OCI-LY1 (cell line): Measurements from ENCODE around the gene LRRC56.

Experiments
- H2AFZ ChIP-seq: fragments of 200-600 bp; sonication (generic), shearing (Covaris generic); 2 replicates; pipeline ENCODE4 v1.6.0; 2014; ENCODE audit warnings: antibody characterized with exemption, mild to moderate bottlenecking, low read length
- H3F3A ChIP-seq: fragments of 200-600 bp; sonication (generic), shearing (Covaris generic); 2 replicates; pipeline ENCODE4 v1.6.0; 2014; ENCODE audit warnings: mild to moderate bottlenecking, antibody characterized with exemption, low read length, moderate library complexity; ENCODE audit not compliant: insufficient read depth
- H3K27ac ChIP-seq: fragments of 200-600 bp; sonication (generic); 2 replicates; pipeline ENCODE4 v1.5.1; 2014; ENCODE audit warnings: low read length, mixed run types, mild to moderate bottlenecking, low read depth; ENCODE audit not compliant: poor library complexity, severe bottlenecking
- H3K27me3 ChIP-seq: fragments of 200-600 bp; sonication (generic); 2 replicates; pipeline ENCODE4 v1.6.0; 2014; ENCODE audit warnings: antibody characterized with exemption, mild to moderate bottlenecking, low read length, moderate library complexity; ENCODE audit not compliant: insufficient read depth
- H3K36me3 ChIP-seq: fragments of 200-600 bp; sonication (generic); 2 replicates; pipeline ENCODE4 v1.6.1; 2014; ENCODE audit warnings: mild to moderate bottlenecking, antibody characterized with exemption, low read length, moderate library complexity, mixed read lengths; ENCODE audit not compliant: insufficient read depth
- H3K4me1 ChIP-seq: fragments of 200-600 bp; sonication (generic); 2 replicates; pipeline ENCODE4 v1.5.1; 2014; ENCODE audit warnings: mild to moderate bottlenecking, low read length, moderate library complexity; ENCODE audit not compliant: insufficient read depth, severe bottlenecking
- H3K4me2 ChIP-seq: fragments of 200-600 bp; sonication (generic), shearing (Covaris generic); 2 replicates; pipeline ENCODE4 v1.6.1; 2014; ENCODE audit warnings: low read length
- H3K4me3 ChIP-seq: fragments of 200-600 bp; sonication (generic); 2 replicates; pipeline ENCODE4 v1.5.1; 2014; ENCODE audit warnings: low read length, low read depth, mild to moderate bottlenecking, mixed read lengths; ENCODE audit not compliant: poor library complexity, severe bottlenecking
- H3K79me2 ChIP-seq: fragments of 200-600 bp; shearing (Covaris generic); 2 replicates; pipeline ENCODE4 v1.6.1; 2016; ENCODE audit warnings: mixed run types, low read length, mixed read lengths; ENCODE audit not compliant: insufficient read depth
- H3K9ac ChIP-seq: fragments of 200-600 bp; sonication (generic), shearing (Covaris generic); 2 replicates; pipeline ENCODE4 v1.6.1; 2014; ENCODE audit warnings: mild to moderate bottlenecking, low read length, mixed read lengths
- H3K9me2 ChIP-seq: fragments of 200-600 bp; sonication (generic), shearing (Covaris generic); 2 replicates; pipeline ENCODE4 v1.6.1; 2014; ENCODE audit warnings: low read depth, mild to moderate bottlenecking, low read length, mixed read lengths
- H3K9me3 ChIP-seq: fragments of 200-600 bp; shearing (Covaris generic); 2 replicates; pipeline ENCODE4 v1.6.1; 2014; ENCODE audit warnings: low read length, mixed read lengths
- H4K20me1 ChIP-seq: fragments of 200-600 bp; sonication (generic), shearing (Covaris generic); 2 replicates; pipeline ENCODE4 v1.6.0; 2016; ENCODE audit warnings: mild to moderate bottlenecking, low read length; ENCODE audit not compliant: insufficient read depth
- EZH2 ChIP-seq: fragments of 200-600 bp; sonication (generic), shearing (Covaris generic); IDR thresholded peaks from 2 replicates; pipeline ENCODE4 v1.8.0; 2017; ENCODE audit warnings: borderline replicate concordance, mixed run types, mild to moderate bottlenecking, antibody characterized with exemption, low read length, moderate library complexity, mixed read lengths
- TF ChIP-seq, protein P1 (sequence below): fragments of 200-600 bp; sonication (generic), shearing (Covaris generic); IDR thresholded peaks from 2 replicates; pipeline ENCODE4 v1.5.1; 2017; ENCODE audit warnings: mild to moderate bottlenecking, antibody characterized with exemption, low read length, moderate library complexity, mixed read lengths

The LRRC56 gene

DNA sequence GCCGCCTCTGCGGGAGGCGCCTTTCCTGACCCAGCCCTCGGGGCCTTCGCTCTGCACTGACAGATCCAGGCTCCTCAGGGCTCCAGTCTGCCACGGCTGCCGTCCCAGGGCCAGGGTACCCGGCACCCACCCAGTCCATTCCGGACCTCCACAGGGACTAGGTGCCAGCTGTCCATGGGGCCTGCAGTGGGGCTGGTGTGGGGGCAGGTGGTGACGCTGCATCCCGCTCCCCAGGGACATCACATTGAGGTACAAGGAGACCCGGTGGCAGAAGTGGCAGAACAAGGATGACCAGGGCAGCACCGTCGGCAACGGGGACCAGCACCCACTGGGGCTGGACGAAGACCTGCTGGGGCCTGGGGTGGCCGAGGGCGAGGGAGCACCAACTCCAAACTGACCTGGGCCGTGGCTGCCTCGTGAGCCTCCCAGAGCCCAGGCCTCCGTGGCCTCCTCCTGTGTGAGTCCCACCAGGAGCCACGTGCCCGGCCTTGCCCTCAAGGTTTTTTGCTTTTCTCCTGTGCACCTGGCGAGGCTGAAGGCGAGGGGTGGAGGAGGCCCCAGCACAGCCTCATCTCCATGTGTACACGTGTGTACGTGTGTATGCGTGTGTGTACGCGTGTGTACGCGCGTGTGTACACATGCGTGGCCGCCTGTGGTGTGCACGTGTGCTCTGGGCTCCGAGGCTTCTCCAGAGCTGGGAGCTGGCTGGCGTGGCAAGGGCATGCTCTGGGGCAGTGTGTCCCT is 47.0 kb upstream of the LRRC56 start:
- TF ChIP-seq EZH2 = no peak
- TF ChIP-seq, protein P1, sequence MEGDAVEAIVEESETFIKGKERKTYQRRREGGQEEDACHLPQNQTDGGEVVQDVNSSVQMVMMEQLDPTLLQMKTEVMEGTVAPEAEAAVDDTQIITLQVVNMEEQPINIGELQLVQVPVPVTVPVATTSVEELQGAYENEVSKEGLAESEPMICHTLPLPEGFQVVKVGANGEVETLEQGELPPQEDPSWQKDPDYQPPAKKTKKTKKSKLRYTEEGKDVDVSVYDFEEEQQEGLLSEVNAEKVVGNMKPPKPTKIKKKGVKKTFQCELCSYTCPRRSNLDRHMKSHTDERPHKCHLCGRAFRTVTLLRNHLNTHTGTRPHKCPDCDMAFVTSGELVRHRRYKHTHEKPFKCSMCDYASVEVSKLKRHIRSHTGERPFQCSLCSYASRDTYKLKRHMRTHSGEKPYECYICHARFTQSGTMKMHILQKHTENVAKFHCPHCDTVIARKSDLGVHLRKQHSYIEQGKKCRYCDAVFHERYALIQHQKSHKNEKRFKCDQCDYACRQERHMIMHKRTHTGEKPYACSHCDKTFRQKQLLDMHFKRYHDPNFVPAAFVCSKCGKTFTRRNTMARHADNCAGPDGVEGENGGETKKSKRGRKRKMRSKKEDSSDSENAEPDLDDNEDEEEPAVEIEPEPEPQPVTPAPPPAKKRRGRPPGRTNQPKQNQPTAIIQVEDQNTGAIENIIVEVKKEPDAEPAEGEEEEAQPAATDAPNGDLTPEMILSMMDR = no peak
- Histone ChIP-seq H3K36me3 (peaks cover 22% of the 10 kb centered on the region), H3K79me2 (no peaks in the 10 kb centered on the region), H3K27me3 (no peaks in the 10 kb centered on the region), H3K9me3 (no peaks in the 10 kb centered on the region), H3K9ac (no peak overlapping the region), H4K20me1 (no peaks in the 10 kb centered on the region), H3F3A (no peaks in the 10 kb centered on the region), H3K9me2 (no peaks in the 10 kb centered on the region), H3K27ac (no peak overlapping the region), H3K4me1 (peaks cover 10% of the 10 kb centered on the region), H3K4me3 (no peak overlapping the region), H3K4me2 (no peak overlapping the region), H2AFZ (no peak overlapping the region)

DNA sequence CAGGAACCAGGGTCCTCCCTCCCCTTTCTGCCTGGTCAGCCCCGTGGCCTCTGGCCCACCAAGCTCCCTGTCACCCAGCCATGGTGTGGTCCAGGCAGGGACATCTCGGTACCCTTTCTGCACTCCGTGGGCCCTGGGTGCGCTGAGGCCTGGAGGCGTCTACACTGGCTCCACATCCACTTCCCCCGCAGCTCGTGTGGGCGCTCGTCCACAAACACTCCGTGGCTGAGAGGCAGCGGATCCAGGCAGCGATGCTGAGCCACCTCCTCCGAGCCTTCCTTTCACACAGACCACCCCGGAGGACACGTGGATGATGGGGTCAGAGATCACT is 46.4 kb upstream of the LRRC56 start:
- peaks cover 26% of the 10 kb centered on the region for H3K36me3 ChIP-seq
- no peak overlapping the region for H3K4me2 ChIP-seq
- H3K27ac ChIP-seq = no peak overlapping the region
- TF ChIP-seq EZH2 = no peak
- H3K27me3 ChIP-seq = no peaks in the 10 kb centered on the region
- no peaks in the 10 kb centered on the region for H3K79me2 ChIP-seq
- H3K4me3 ChIP-seq = no peak overlapping the region
- no peaks in the 10 kb centered on the region for H3F3A ChIP-seq
- H3K9me3 ChIP-seq = no peaks in the 10 kb centered on the region
- H2AFZ ChIP-seq = no peak overlapping the region
- no peaks in the 10 kb centered on the region for H4K20me1 ChIP-seq
- H3K9ac ChIP-seq = no peak overlapping the region
- H3K9me2 ChIP-seq = no peaks in the 10 kb centered on the region
- peaks cover 10% of the 10 kb centered on the region for H3K4me1 ChIP-seq

DNA sequence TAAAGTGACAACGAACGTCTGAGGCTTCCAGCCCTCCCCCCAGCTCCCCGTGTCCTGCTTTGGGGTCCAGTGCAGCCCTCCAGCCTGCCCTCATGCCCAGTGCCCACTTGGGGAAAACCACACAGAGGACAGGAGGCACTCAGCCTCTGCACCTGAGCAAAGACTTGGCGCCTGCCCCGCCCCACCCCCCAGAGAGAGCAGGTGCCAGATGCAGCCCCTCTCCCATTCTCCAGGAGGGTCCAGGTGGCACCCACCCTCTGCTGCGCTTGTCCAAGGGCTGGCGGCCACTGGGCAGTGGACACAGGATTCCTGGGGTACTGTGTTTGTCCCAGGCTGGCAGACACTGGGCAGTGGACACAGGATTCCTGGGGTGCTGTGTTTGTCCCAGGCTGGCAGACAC is 46.0 kb upstream of the LRRC56 start:
- Histone ChIP-seq H4K20me1 (no peaks in the 10 kb centered on the region), H3K4me1 (peaks cover 10% of the 10 kb centered on the region), H3K27ac (no peak overlapping the region), H3K9me3 (no peaks in the 10 kb centered on the region), H2AFZ (no peak overlapping the region), H3K36me3 (peaks cover 26% of the 10 kb centered on the region), H3K27me3 (no peaks in the 10 kb centered on the region), H3K9ac (no peak overlapping the region), H3F3A (no peaks in the 10 kb centered on the region), H3K4me3 (no peak overlapping the region), H3K9me2 (no peaks in the 10 kb centered on the region), H3K79me2 (no peaks in the 10 kb centered on the region), H3K4me2 (no peak overlapping the region)
- TF ChIP-seq EZH2 = no peak
- TF ChIP-seq, protein P1 = no peak
